ENCODE data around the gene CDADC1. TPM values are rescaled to one million over a fixed set of nuclear protein-coding genes. Genes with fewer than 3 reads are reported as not detected.

CDADC1 gene
- total and polyA plus RNA-seq, 2 of the 13 experiments (the other 11 are each of a cell fraction or from before 2014, with no cell fraction given): 2.4 to 9.0 TPM

DNA sequence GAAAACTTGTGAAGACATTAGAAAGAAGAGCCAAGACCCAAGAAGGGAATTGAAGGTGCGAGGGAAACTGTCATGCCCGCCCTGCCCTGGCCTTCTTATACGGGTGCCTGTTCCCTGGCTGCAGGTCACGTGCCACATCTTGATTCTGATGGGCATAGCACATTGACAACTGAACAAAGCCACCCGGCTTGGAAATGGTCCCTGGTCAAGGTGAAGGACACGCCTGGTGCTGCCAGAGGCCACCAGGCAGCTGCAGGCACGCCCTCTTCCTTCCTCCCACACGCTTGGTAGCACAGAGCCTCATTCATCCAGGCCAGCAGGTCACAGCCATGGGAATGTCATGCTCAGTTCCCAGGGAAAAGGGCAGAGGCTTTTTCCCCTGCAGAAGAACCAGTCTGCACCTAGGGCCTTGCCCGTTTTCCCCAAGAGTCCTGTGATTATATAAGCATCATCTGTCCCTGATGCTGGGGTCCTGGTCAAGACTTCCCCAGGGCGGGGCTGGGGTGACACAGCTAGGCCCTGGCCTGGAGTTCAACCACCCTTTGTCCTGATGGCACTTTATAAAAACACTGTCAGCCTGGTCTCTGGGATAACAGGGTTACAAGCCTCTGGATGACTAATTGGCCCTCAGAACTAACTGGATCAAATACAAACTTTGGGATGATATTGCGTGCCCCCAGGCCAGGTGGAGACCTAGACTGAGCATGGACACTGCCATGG lies 56.0 kb downstream of the CDADC1 start (continued):
- TF ChIP-seq MYPOP (CRISPR knock-in tag; IDR thresholded peaks at IDR 0.05): no peak
- TF ChIP-seq ZNF557 (CRISPR knock-in tag; IDR thresholded peaks at IDR 0.05): 0 out of 2 replicates have a peak, but pooled peaks have one; percentile 29
- peak; percentile 91 for TF ChIP-seq HDAC2 (CRISPR knock-in tag; IDR thresholded peaks at IDR 0.05)
- no peak for TF ChIP-seq ZNF335 (CRISPR knock-in tag; IDR thresholded peaks at IDR 0.05)
- TF ChIP-seq ZBTB34 (CRISPR knock-in tag; IDR thresholded peaks at IDR 0.05): peak; percentile 92
- TF ChIP-seq, protein P1, sequence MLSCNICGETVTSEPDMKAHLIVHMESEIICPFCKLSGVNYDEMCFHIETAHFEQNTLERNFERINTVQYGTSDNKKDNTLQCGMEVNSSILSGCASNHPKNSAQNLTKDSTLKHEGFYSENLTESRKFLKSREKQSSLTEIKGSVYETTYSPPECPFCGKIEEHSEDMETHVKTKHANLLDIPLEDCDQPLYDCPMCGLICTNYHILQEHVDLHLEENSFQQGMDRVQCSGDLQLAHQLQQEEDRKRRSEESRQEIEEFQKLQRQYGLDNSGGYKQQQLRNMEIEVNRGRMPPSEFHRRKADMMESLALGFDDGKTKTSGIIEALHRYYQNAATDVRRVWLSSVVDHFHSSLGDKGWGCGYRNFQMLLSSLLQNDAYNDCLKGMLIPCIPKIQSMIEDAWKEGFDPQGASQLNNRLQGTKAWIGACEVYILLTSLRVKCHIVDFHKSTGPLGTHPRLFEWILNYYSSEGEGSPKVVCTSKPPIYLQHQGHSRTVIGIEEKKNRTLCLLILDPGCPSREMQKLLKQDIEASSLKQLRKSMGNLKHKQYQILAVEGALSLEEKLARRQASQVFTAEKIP (CRISPR knock-in tag; IDR thresholded peaks at IDR 0.05; ENCODE audit: borderline replicate concordance): no peak
- peak; percentile 71; the same call in 1 of the 2 replicates for TF ChIP-seq ISL2 (CRISPR knock-in tag; IDR thresholded peaks at IDR 0.05)
- no peak for TF ChIP-seq LCORL (IDR thresholded peaks at IDR 0.05)
- peak; percentile 26; the same call in 1 of the 2 replicates for TF ChIP-seq LCORL (CRISPR knock-in tag; IDR thresholded peaks at IDR 0.05)
- no peak for TF ChIP-seq ZNF20 (CRISPR knock-in tag; IDR thresholded peaks at IDR 0.05)
- no peak for TF ChIP-seq THAP8 (CRISPR knock-in tag; IDR thresholded peaks at IDR 0.05; ENCODE audit: borderline replicate concordance)
- TF ChIP-seq TAF1 (CRISPR knock-in tag; IDR thresholded peaks at IDR 0.05): no peak
- TF ChIP-seq MEIS1 (CRISPR knock-in tag; IDR thresholded peaks at IDR 0.05; ENCODE audit: borderline replicate concordance): 0 out of 2 replicates have a peak, but pooled peaks have one; percentile 38
- TF ChIP-seq, protein P2, sequence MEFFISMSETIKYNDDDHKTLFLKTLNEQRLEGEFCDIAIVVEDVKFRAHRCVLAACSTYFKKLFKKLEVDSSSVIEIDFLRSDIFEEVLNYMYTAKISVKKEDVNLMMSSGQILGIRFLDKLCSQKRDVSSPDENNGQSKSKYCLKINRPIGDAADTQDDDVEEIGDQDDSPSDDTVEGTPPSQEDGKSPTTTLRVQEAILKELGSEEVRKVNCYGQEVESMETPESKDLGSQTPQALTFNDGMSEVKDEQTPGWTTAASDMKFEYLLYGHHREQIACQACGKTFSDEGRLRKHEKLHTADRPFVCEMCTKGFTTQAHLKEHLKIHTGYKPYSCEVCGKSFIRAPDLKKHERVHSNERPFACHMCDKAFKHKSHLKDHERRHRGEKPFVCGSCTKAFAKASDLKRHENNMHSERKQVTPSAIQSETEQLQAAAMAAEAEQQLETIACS (CRISPR knock-in tag; IDR thresholded peaks at IDR 0.05): no peak
- no peak for TF ChIP-seq ZNF879 (CRISPR knock-in tag; IDR thresholded peaks at IDR 0.05)
- TF ChIP-seq ZNF768 (CRISPR knock-in tag; IDR thresholded peaks at IDR 0.05): no peak; the same call in 1 of the 2 replicates
- peak; percentile 57; the same call in 1 of the 2 replicates for TF ChIP-seq ELF3 (CRISPR knock-in tag; IDR thresholded peaks at IDR 0.05)
- TF ChIP-seq SAP130 (CRISPR knock-in tag; IDR thresholded peaks at IDR 0.05; ENCODE audit: low read depth): peak; percentile 88
- no peak for TF ChIP-seq IRX3 (CRISPR knock-in tag; IDR thresholded peaks at IDR 0.05; ENCODE audit: borderline replicate concordance, low read depth)
- TF ChIP-seq SSRP1 (CRISPR knock-in tag; IDR thresholded peaks at IDR 0.05): 0 out of 2 replicates have a peak, but pooled peaks have one; percentile 36

Measured in HepG2 (cell line).